A549 treated with ZK216348 at 1 μM for 4 hours (cell line): ENCODE measurements around the gene PPP1R14C. TPM values are rescaled to one million over a fixed set of nuclear protein-coding genes. Genes with fewer than 3 reads are reported as not detected.

Source experiments
- total RNA-seq: library from RNA; stranded (reverse); fragments of 200-300 nt; extraction: Qiagen RNA extraction; gene quantifications from 5 replicates; pipeline ENCODE4 v1.2.3, GENCODE V29; 2022; ENCODE audit warnings: low read depth

PPP1R14C gene
- total RNA-seq: 1.1 to 1.7 TPM (median 1.5 TPM) in 5 replicates

GRCh38 chr6:150142670-150143515 lies at the start of gene PPP1R14C:
Gene PPP1R14C (plus strand): TSS chr6:150143044. CDS start chr6:150143193, 149 bp downstream.

Other genes with a start within 250 kb of the PPP1R14C start
- gene RAET1E, start 244.9 kb upstream of the PPP1R14C start, total RNA-seq: 2.1 to 4.1 TPM (median 2.7 TPM) in 5 replicates
- 7.7 to 10.6 TPM (median 9.8 TPM) in 5 replicates for gene RAET1G, start 219.9 kb upstream of the PPP1R14C start, total RNA-seq
- gene ULBP2, start 201.0 kb upstream of the PPP1R14C start, total RNA-seq: 3.3 to 4.3 TPM (median 3.9 TPM) in 5 replicates
- 0.73 to 1.3 TPM (median 1.00 TPM) in 5 replicates for gene ULBP1, start 179.1 kb upstream of the PPP1R14C start, total RNA-seq
- gene RAET1L, start 117.5 kb upstream of the PPP1R14C start, total RNA-seq: 0.32 to 0.49 TPM (median 0.38 TPM) in 3 of 5 replicates, not detected in the others
- gene ULBP3, start 73.9 kb upstream of the PPP1R14C start, total RNA-seq: 3.4 to 5.0 TPM (median 3.6 TPM) in 5 replicates
- not detected in 5 replicates for gene IYD, start 226.0 kb downstream of the PPP1R14C start, total RNA-seq